Retinal pigment epithelial cell (primary cell): ENCODE data around the gene ARL5C.
A peak's percentile ranks its signal among the peaks of the same experiment; 100 is the strongest.

ENCODE experiments used
- DNase-seq: peaks from one replicate; pipeline ENCODE4 v3.0.0-alpha.2; 2010; ENCODE audit warnings: low read depth
- H3K4me3 ChIP-seq: 2 replicates; pipeline ENCODE4 v1.5.1; 2011; ENCODE audit warnings: mild to moderate bottlenecking, low read length, control low read depth, moderate library complexity
- TF ChIP-seq, protein P1 (sequence below): conservative IDR thresholded peaks from 2 replicates; pipeline ENCODE4 v1.5.1; 2011; ENCODE audit warnings: low read depth, low read length, control low read depth, inconsistent platforms

ARL5C gene

DNA sequence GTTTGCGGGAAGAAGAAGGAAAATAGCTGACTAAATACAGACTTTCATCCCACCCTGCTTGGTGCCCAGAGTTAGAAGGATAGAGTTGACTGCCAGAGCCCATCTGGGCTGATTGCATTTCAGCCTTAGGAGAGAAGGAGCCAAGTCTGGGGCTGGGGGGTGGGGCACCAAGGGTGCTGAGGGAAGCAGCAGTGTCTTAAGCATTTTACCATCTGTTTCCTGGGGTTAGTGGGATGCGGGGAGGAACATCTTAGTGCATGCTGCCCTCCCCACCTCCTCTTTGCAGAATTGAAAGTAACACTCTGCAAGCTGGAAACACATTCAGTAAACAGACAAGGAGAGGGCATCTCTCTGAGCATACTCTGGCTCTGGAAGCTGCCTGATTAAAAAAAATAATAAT is 1.5 kb upstream of the ARL5C start:
- H3K4me3 ChIP-seq, result no peak overlapping the region
- DNase-seq, result no peak
- TF ChIP-seq, protein P1, sequence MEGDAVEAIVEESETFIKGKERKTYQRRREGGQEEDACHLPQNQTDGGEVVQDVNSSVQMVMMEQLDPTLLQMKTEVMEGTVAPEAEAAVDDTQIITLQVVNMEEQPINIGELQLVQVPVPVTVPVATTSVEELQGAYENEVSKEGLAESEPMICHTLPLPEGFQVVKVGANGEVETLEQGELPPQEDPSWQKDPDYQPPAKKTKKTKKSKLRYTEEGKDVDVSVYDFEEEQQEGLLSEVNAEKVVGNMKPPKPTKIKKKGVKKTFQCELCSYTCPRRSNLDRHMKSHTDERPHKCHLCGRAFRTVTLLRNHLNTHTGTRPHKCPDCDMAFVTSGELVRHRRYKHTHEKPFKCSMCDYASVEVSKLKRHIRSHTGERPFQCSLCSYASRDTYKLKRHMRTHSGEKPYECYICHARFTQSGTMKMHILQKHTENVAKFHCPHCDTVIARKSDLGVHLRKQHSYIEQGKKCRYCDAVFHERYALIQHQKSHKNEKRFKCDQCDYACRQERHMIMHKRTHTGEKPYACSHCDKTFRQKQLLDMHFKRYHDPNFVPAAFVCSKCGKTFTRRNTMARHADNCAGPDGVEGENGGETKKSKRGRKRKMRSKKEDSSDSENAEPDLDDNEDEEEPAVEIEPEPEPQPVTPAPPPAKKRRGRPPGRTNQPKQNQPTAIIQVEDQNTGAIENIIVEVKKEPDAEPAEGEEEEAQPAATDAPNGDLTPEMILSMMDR, result no peak

DNA sequence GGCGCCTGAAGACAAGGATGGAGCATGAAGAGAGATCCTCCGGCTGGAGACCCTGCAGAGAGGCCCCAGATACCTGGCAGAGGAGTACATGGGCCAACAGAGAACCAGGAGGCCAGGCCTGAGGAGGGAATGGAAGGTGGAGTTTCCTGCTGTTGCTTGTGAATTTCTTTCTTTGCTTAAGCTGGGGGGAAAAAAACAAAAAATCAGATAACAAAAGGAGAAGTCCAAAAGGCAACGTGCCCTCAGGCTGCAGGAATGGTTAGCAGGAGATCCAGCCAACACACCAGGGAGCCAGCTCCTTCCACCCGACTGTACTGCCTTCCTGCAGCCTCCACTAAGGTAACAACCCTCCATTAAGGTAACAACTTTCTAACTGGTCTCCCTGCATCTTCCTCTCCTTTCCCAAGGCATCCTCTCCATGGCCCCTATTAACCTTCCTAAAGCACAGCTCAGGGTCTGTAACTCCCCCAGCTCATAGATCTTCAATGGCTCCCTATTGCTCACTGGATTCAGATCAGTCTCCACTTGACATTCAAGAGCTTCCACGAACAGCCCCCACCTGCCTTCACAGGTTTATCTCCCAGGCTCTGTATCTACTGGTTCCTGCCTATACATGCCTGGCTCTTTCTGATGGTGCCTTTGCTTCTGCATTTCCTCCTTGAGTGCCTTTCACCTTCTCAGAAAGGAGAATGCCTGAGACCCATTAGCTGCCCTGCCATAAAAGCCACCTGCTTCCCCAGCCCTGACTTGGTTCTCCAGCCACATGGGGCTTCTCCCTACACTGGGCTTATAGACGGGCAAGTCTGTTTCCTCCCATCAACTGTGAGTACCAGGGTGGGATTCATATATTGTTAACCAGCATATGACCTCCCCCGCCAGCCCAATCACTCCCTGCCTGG is 725 bp upstream of the ARL5C start:
- TF ChIP-seq, protein P1, result no peak
- DNase-seq, result no peak
- H3K4me3 ChIP-seq, result no peak overlapping the region

DNA sequence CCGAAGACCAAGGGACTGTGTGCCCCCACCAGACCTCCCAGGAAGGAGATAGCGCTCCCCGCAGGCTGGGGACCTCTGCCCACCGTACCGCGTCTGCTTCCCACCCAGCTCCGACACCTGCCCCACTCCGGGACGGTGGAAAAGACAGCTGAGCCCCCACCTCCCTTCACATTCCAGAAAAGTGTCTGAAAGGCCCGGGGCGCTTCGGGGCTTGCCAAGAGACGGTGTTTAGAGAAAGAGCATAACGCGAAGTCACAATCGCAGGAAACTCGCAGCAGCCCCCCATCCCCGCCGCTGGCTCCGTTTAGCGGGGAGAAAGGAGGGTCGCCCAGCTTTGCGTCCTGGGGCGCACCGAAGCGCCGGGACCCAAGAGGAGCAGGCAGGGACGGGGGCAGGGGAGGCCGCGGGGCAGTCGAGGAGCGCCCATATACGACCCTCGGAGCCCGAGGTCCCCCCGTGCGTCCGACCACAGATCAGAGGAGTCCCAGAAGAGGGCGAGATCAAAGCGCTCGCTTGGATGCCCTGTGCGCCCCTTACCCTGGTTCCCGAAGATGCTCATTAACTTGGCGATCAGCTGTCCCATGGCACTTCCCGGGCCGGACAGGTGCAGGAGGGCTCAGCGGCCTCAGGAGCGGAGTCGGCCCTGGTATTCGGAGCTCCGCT is 652 bp downstream of the ARL5C start:
- H3K4me3 ChIP-seq, result peak overlapping the region; percentile 54
- no peak for DNase-seq

DNA sequence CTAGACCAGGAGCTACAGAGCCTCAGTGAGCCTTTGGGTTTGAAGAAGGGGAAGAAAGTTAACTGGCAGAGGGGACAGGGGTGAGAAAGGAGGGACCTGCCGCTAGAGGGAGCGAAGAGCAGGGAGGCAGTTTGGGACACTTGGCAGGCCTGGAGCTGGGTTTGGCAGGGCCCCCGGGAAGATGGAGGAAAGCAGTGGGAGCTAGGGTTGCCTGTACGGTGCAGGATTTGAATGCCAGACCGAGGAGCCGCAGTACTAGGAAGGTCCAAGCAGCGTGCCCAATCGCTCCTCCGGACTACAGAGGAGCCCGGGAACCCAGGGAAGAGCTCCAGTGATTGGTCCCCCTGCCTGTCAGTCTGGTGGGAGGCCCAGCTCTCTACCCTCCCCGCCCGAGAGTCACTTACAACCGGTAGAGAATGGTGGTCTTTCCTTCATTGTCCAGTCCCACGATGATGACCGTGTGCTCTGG is 1.3 kb downstream of the ARL5C start:
- peak overlapping the region; percentile 54 for H3K4me3 ChIP-seq
- TF ChIP-seq, protein P1, result peak; percentile 96
- DNase-seq, result peak; percentile 59

More for the DNA sequence above, 652 bp downstream of the ARL5C start:
- TF ChIP-seq, protein P1, result no peak

DNA sequence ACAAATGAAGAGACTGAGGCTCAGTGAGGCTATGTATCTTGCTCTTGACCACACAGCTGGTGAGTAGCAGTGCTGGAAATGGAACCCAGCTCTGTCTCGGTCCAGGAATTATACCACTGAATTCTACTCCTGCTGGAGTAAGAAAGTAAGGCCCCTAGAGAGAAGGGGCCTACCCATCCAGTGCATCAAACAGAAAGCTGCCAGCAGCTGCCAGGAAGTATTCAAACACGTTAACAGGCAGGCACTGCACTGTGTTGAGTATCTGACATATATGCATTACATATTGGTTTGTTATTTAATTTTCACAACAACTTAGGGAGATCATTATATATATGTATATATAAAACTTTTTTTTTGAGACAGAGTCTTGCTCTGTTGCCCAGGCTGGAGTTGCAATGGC is 4.0 kb downstream of the ARL5C start:
- TF ChIP-seq, protein P1, result no peak
- no peak for DNase-seq
- no peak overlapping the region for H3K4me3 ChIP-seq

DNA sequence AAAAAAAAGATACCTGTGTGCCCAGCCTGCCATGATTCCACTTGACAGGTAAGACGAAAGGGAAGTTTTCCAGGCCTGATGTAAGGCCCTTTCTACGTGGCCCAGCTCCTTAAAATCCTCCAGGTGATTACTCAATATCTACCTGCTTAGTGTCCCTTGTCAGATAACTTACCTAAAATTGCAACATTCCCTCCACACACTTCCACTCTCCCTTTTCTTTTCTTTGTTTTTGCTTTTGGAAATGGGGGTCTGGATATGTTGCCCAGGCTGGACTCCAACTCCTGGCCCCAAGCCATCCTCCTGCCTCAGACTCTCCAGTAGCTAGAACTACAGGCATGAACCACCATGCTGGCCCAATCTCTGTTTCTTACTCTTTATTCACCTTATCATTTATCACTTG is 7.3 kb downstream of the ARL5C start:
- DNase-seq, result no peak
- no peak overlapping the region for H3K4me3 ChIP-seq
- TF ChIP-seq, protein P1, result no peak

DNA sequence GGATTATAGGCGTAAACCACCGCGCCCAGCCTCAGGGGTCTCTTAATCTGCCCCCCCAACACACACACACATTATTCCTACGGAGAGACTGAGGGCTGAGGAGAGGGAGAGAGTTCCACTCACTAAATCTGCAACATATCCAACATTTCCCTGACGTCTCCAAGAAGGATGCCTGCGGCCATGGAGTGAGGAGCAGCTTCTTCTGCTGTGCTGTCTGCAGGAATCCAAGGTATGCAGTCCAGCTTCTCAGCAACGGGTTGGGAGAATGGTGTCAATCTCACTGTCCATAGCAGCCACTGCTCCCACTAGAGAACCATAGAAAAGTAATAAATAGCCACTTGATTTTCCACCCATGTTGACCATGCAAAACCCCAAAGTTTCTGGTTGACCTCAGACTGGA is 9.5 kb downstream of the ARL5C start:
- H3K4me3 ChIP-seq, result no peak overlapping the region
- TF ChIP-seq, protein P1, result no peak
- DNase-seq, result no peak
